Activated CD4-positive, alpha-beta T cell treated with anti-CD3 and anti-CD28 coated beads, Interleukin-2, amount 10 ng/mL, durations not matched to agents 7 days and 5 days (primary cell): ENCODE results near the gene B2M. TPM values are rescaled to one million over a fixed set of nuclear protein-coding genes. Genes with fewer than 3 reads are reported as not detected.
"Not testable (repeated sequence)": the region's sequence is repeated elsewhere in the genome, so short reads cannot be mapped to it uniquely, and the experiment has no call there.

Experiments used
- CTCF ChIA-PET: fragments of 350-600 bp; sonication (Branson Sonifier 250); formaldehyde crosslinking; loops from one replicate; lab custom pipeline; 2021; ENCODE audit warnings: antibody characterized with exemption; lab: Charles Lee
- POLR2A ChIA-PET: fragments of 350-600 bp; sonication (Branson Sonifier 250); formaldehyde crosslinking; loops from one replicate; lab custom pipeline; 2021; ENCODE audit warnings: antibody characterized with exemption; lab: Charles Lee
- DNase-seq: peaks from one replicate; pipeline ENCODE4 v3.0.0-alpha.2; 2020
- H3K27ac Mint-ChIP-seq: one replicate; pipeline ENCODE4 v1.8.0; 2021; ENCODE audit warnings: mild to moderate bottlenecking, moderate library complexity, mixed read lengths
- H3K27me3 Mint-ChIP-seq: one replicate; pipeline ENCODE4 v1.8.0; 2021; ENCODE audit warnings: mixed read lengths
- H3K36me3 Mint-ChIP-seq: one replicate; pipeline ENCODE4 v1.8.0; 2021; ENCODE audit warnings: low read depth, mixed read lengths
- H3K4me1 Mint-ChIP-seq: one replicate; pipeline ENCODE4 v1.8.0; 2021; ENCODE audit warnings: mixed read lengths
- H3K4me3 Mint-ChIP-seq: one replicate; pipeline ENCODE4 v1.8.0; 2021; ENCODE audit warnings: mild to moderate bottlenecking, moderate library complexity, mixed read lengths
- H3K9me3 Mint-ChIP-seq: one replicate; pipeline ENCODE4 v1.8.0; 2021; ENCODE audit warnings: mixed read lengths
- total RNA-seq, 2 experiments: library from RNA; stranded (reverse); gene quantifications; one replicate each; pipeline ENCODE4 v1.2.3, GENCODE V29; 2021

Gene B2M
- total RNA-seq, 2 experiments from 2014 or later = 9,253 to 11,726 TPM

DNA sequence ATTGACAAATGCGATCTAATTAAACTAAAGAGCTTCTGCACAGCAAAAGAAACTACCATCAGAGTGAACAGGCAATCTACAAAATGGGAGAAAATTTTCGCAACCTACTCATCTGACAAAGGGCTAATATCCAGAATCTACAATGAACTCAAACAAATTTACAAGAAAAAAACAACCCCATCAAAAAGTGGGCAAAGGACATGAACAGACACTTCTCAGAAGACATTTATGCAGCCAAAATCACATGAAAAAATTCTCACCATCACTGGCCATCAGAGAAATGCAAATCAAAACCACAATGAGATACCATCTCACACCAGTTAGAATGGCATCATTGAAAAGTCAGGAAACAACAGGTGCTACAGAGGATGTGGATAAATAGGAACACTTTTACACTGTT, 32.1 kb downstream of the B2M start:
- H3K4me1 Mint-ChIP-seq = peaks cover 12% of the 10 kb centered on the region
- H3K36me3 Mint-ChIP-seq, H3K27me3 Mint-ChIP-seq, H3K27ac Mint-ChIP-seq, DNase-seq, H3K4me3 Mint-ChIP-seq, CTCF ChIA-PET, POLR2A ChIA-PET: not testable (repeated sequence)
- H3K9me3 Mint-ChIP-seq = peaks cover 15% of the 10 kb centered on the region

- H3K27me3 Mint-ChIP-seq = no peaks in the 10 kb centered on the region
- peaks cover 35% of the 10 kb centered on the region for H3K36me3 Mint-ChIP-seq
- POLR2A ChIA-PET = no interaction called here
- no peak overlapping the region for H3K4me3 Mint-ChIP-seq
- peaks cover 5% of the 10 kb centered on the region for H3K4me1 Mint-ChIP-seq
- CTCF ChIA-PET = interaction anchor here (1.0 to 1.4 kb wide), 2 partner anchors 17 to 97 kb away, joined by 3 to 4 read pairs; partner anchors contain the start of gene TRIM69
- peaks cover 33% of the 10 kb centered on the region for H3K9me3 Mint-ChIP-seq
- H3K27ac Mint-ChIP-seq = no peak overlapping the region
- DNase-seq = no peak
Measured at GRCh38 chr15:44753345-44753744, 42.0 kb downstream of the B2M start.

DNA sequence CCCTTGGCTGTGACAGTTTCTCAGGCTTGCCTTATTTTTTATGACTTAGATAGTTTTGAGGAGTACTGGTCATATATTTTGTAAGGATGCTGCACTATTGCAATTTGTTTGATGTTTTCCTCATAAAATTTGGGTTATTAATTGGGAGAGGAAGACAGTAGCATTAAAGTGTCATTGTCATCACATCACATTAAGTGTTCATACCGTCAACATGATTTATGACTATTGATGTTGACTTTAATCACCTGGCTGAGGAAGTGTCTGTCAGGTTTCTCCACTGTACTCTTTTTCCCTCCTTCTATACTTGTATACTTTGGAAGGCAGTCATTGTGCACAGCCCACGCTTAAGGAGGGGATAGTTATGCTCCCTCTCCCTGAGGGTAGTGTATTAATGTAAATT, 51.9 kb downstream of the B2M start:
- POLR2A ChIA-PET = no interaction called here
- no peak for DNase-seq
- H3K9me3 Mint-ChIP-seq = no peaks in the 10 kb centered on the region
- H3K27me3 Mint-ChIP-seq = peaks cover 3% of the 10 kb centered on the region
- H3K4me3 Mint-ChIP-seq = no peak overlapping the region
- no peaks in the 10 kb centered on the region for H3K36me3 Mint-ChIP-seq
- H3K27ac Mint-ChIP-seq = no peak overlapping the region
- no peaks in the 10 kb centered on the region for H3K4me1 Mint-ChIP-seq
- CTCF ChIA-PET = interaction anchor here (1.1 kb wide), 1 partner anchor 10 kb away, joined by 3 read pairs; no protein-coding TSS in a partner anchor

DNA sequence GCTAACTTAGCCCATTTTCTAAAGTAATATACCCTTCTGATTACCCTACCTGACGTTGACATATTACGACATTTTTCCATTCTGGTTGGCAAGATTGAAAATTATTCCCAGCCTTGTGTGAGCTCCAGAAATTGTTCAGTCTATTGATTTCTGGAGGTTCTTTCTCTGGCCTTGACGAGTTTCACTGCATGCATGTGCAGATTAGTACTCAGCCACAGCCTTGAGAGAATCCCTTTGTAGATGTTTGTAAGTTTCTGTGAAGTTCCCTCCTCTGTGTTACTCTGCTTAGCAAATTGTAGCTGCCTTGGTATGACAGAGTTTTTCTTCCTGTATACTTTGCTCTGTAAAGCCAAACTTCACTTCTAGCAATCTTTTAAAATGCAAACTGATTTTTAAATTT, 52.5 kb downstream of the B2M start:
- no peaks in the 10 kb centered on the region for H3K4me1 Mint-ChIP-seq
- ChIA-PET POLR2A (no interaction called here), CTCF (interaction anchor here (1.1 to 1.3 kb wide), 2 partner anchors 9 to 101 kb away, joined by 3 to 6 read pairs; partner anchors contain the start of gene SPG11)
- no peak overlapping the region for H3K4me3 Mint-ChIP-seq
- no peak for DNase-seq
- H3K9me3 Mint-ChIP-seq = no peaks in the 10 kb centered on the region
- no peaks in the 10 kb centered on the region for H3K36me3 Mint-ChIP-seq
- H3K27me3 Mint-ChIP-seq = peaks cover 3% of the 10 kb centered on the region
- no peak overlapping the region for H3K27ac Mint-ChIP-seq

DNA sequence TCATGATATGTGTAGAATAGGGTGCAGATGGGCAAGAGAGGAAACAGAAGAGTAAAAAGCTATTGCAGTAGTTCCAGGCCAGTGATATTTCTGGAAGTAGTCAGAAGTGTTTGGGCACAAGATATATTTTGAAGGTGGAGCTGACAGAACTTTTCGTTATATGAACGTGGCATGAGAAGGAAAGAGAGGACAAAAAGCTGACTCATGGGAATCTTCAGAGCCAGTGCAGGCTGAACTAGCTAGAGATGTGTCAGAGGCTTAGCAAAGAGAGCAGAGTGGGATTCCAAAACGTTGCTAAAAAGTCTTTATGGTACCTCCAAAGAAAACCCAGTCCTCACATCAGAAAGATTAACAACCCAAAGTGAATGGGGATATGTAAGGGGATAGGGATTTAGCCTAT, 53.7 kb downstream of the B2M start:
- ChIA-PET POLR2A (no interaction called here), CTCF (interaction anchor here (0.5 to 1.3 kb wide), 2 partner anchors 102 to 221 kb away, joined by 3 to 6 read pairs; partner anchors contain the start of gene SPG11)
- DNase-seq = no peak
- no peaks in the 10 kb centered on the region for H3K4me1 Mint-ChIP-seq
- H3K27me3 Mint-ChIP-seq = no peaks in the 10 kb centered on the region
- H3K4me3 Mint-ChIP-seq = no peak overlapping the region
- H3K9me3 Mint-ChIP-seq = peaks cover 3% of the 10 kb centered on the region
- no peak overlapping the region for H3K27ac Mint-ChIP-seq
- H3K36me3 Mint-ChIP-seq = peaks cover 3% of the 10 kb centered on the region

Other genes with a start within 250 kb of the B2M start
- gene EIF3J, start 174.4 kb upstream of the B2M start, total RNA-seq = 10 to 100 TPM; 86.1 to 94.9 TPM
- 10 to 100 TPM; 69.2 to 77.6 TPM for gene SPG11, start 47.9 kb upstream of the B2M start, total RNA-seq
- 10 to 100 TPM; 15.9 to 20.5 TPM for gene PATL2, start 194 bp upstream of the B2M start, total RNA-seq
- gene TRIM69, start 25.0 kb downstream of the B2M start, total RNA-seq = 10 to 100 TPM; 67.9 to 70.2 TPM
- gene TERB2, start 245.2 kb downstream of the B2M start, total RNA-seq = not detected